Testis (tissue), 2 donors: ENCODE measurements around the gene CETP.

Source experiments
- CTCF ChIP-seq, 3 experiments: fragments of 450-650 bp in 2 of 3; fragments of 200-600 bp in 1 of 3; sonication (generic) in 1 of 3; IDR thresholded peaks; one replicate each; pipeline ENCODE4 v1.5.1; 2016 to 2019; ENCODE audit warnings: antibody characterized with exemption in 3 of 3, mild to moderate bottlenecking in 2 of 3, moderate library complexity in 1 of 3
- POLR2A ChIP-seq: fragments of 450-650 bp; IDR thresholded peaks from one replicate; pipeline ENCODE4 v1.6.1; 2017; ENCODE audit warnings: antibody characterized with exemption, mild to moderate bottlenecking, moderate library complexity

DNA sequence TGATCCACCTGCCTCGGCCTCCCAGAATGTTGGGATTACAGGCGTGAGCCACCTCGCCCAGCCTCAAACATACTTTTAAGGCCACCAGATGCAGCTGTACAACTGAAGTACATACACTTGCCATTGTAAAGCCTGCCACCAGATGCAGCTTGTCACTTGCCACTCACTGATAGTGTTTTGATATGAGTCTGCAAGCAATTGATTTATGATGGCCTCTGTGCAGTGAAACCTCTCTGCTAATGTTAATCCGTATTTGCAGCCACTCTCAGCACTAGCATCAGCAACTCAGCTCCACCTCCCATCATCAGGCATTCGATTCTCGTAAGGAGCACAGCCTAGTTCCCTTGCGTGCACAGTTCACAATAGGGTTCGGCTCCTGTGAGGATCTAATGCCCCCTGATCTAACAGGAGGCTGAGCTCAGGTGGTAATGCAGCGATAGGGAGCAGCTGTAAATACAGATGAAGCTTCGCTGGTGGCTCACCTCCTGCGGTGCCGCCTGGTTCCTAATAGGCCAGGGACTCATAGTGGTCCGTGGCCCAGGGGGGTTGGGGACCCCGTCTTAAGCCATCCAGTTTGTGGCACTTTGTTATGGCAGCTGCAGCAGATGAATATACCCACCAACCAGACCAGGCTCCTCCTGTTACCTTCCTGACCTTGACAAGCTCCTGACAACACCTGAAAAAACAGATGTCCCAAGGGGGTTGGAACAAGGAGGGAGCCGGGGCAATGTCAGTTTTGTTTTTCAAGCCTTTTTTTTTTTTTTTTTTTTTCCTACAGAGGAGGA lies 31.1 kb upstream of the CETP start:
- TF ChIP-seq CTCF (IDR thresholded peaks at IDR 0.05) = no peak
- TF ChIP-seq POLR2A = no peak
